BE2C (cell line): ENCODE results near the gene MED16.
"Not testable (repeated sequence)": the region's sequence is repeated elsewhere in the genome, so short reads cannot be mapped to it uniquely, and the experiment has no call there.

Source experiments
- DNase-seq: peaks from one replicate; pipeline ENCODE4 v3.0.0-alpha.2; 2020
- H3K27me3 ChIP-seq: fragments of 250-450 bp; sonication (Bioruptor Pico); 2 replicates; pipeline ENCODE4 v1.5.1; 2020; ENCODE audit warnings: mild to moderate bottlenecking
- H3K36me3 ChIP-seq: fragments of 250-450 bp; sonication (Bioruptor Pico); 2 replicates; pipeline ENCODE4 v1.5.1; 2020; ENCODE audit warnings: mild to moderate bottlenecking
- H3K4me1 ChIP-seq: fragments of 250-450 bp; sonication (Bioruptor Pico); 2 replicates; pipeline ENCODE4 v1.5.1; 2020
- H3K4me3 ChIP-seq: 2 replicates; pipeline ENCODE4 v1.5.1; 2011; ENCODE audit warnings: low read depth, low read length
- H3K9me3 ChIP-seq: fragments of 250-450 bp; sonication (Bioruptor Pico); 2 replicates; pipeline ENCODE4 v1.5.1; 2020
- TF ChIP-seq, protein P1 (sequence below): IDR thresholded peaks from 2 replicates; pipeline ENCODE4 v1.5.1; 2012; ENCODE audit warnings: mild to moderate bottlenecking, low read depth, low read length

Gene MED16

GRCh38 chr19:892243-892893, 619 bp downstream of the MED16 start:
- Histone ChIP-seq H3K4me1 (no peaks in the 10 kb centered on the region), H3K27me3 (no peaks in the 10 kb centered on the region), H3K9me3 (no peaks in the 10 kb centered on the region), H3K36me3 (peaks cover 23% of the 10 kb centered on the region), H3K4me3 (peak overlapping the region; percentile 71)
- TF ChIP-seq, protein P1, sequence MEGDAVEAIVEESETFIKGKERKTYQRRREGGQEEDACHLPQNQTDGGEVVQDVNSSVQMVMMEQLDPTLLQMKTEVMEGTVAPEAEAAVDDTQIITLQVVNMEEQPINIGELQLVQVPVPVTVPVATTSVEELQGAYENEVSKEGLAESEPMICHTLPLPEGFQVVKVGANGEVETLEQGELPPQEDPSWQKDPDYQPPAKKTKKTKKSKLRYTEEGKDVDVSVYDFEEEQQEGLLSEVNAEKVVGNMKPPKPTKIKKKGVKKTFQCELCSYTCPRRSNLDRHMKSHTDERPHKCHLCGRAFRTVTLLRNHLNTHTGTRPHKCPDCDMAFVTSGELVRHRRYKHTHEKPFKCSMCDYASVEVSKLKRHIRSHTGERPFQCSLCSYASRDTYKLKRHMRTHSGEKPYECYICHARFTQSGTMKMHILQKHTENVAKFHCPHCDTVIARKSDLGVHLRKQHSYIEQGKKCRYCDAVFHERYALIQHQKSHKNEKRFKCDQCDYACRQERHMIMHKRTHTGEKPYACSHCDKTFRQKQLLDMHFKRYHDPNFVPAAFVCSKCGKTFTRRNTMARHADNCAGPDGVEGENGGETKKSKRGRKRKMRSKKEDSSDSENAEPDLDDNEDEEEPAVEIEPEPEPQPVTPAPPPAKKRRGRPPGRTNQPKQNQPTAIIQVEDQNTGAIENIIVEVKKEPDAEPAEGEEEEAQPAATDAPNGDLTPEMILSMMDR: no peak
- DNase-seq: no peak

- H3K4me1 ChIP-seq, DNase-seq, H3K9me3 ChIP-seq, H3K27me3 ChIP-seq: not testable (repeated sequence)
- Histone ChIP-seq H3K36me3 (peaks cover 23% of the 10 kb centered on the region), H3K4me3 (peak overlapping the region; percentile 71)
Observed at GRCh38 chr19:891421-892200, 1.4 kb downstream of the MED16 start.

DNA sequence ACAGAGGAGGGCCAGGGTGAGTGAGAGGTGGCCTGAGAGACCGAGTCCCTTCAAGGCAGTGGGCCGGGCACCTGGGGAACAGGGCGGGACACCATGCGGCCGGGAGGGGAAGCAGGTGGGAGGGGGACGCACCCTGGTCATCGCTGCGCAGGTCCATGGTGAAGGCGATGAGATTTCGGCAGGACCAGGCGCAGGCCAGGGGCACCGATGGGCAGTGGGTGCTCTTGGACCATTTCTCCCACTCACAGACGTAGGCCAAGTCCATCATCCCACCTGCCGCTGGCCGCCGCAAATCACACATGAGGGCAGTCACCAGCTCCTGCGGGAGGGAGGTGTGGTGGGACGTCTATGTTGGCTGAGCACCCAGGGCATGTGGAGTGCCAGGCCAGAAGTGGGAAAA, 2.2 kb downstream of the MED16 start:
- H3K9me3 ChIP-seq: no peaks in the 10 kb centered on the region
- H3K4me3 ChIP-seq: no peak overlapping the region
- DNase-seq: no peak
- no peaks in the 10 kb centered on the region; the same call in 1 of the 2 replicates for H3K27me3 ChIP-seq
- TF ChIP-seq, protein P1: no peak
- H3K36me3 ChIP-seq: peaks cover 29% of the 10 kb centered on the region
- H3K4me1 ChIP-seq: peaks cover 9% of the 10 kb centered on the region

DNA sequence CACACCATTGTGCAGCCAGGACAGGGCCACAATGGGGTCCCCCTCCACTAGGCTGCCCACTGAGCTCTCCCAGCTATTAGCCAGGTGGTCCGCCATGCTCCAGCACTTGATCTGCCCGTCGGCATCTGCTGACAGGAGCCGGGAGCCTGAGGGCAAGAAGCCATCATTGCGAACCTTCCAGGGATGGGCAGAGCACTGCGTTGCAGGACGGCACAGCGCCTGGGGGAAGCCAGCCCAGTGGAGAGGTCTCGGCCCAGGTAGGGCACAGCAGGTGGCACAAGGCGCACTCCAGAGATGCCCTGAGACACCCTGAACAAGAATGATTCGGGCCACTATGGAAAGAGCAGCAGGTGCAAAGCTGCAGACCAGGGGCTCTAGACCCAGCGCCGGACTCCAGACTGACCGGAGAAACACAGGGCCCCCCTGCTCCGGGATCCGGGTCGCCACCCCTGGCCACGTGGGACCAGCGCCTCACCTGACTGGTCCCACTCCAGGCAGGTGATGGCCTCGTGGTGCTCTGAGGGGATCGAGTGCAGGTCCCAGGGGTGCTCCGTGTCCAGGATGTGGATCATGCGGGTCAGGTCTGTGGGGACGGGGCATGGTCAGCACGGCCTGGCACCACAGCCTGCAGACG, 3.2 kb downstream of the MED16 start:
- no peaks in the 10 kb centered on the region for H3K9me3 ChIP-seq
- peaks cover 40% of the 10 kb centered on the region for H3K36me3 ChIP-seq
- no peaks in the 10 kb centered on the region; the same call in 1 of the 2 replicates for H3K27me3 ChIP-seq
- DNase-seq: no peak
- H3K4me1 ChIP-seq: peaks cover 13% of the 10 kb centered on the region
- TF ChIP-seq, protein P1: no peak
- no peak overlapping the region for H3K4me3 ChIP-seq

GRCh38 chr19:888581-889385, 4.2 kb downstream of the MED16 start:
- H3K9me3 ChIP-seq: no peaks in the 10 kb centered on the region
- peaks cover 47% of the 10 kb centered on the region for H3K36me3 ChIP-seq
- no peak overlapping the region for H3K4me3 ChIP-seq
- no peaks in the 10 kb centered on the region; the same call in 1 of the 2 replicates for H3K27me3 ChIP-seq
- H3K4me1 ChIP-seq: peaks cover 16% of the 10 kb centered on the region
- no peak for DNase-seq
- TF ChIP-seq, protein P1: no peak

GRCh38 chr19:887599-887998, 5.4 kb downstream of the MED16 start:
- Histone ChIP-seq H3K4me1 (peaks cover 16% of the 10 kb centered on the region), H3K9me3 (no peaks in the 10 kb centered on the region), H3K4me3 (no peak overlapping the region), H3K36me3 (peaks cover 51% of the 10 kb centered on the region), H3K27me3 (no peaks in the 10 kb centered on the region; the same call in 1 of the 2 replicates)
- TF ChIP-seq, protein P1: no peak
- no peak for DNase-seq
